ENCODE results near the gene ARMC5.

Gene ARMC5

DNA sequence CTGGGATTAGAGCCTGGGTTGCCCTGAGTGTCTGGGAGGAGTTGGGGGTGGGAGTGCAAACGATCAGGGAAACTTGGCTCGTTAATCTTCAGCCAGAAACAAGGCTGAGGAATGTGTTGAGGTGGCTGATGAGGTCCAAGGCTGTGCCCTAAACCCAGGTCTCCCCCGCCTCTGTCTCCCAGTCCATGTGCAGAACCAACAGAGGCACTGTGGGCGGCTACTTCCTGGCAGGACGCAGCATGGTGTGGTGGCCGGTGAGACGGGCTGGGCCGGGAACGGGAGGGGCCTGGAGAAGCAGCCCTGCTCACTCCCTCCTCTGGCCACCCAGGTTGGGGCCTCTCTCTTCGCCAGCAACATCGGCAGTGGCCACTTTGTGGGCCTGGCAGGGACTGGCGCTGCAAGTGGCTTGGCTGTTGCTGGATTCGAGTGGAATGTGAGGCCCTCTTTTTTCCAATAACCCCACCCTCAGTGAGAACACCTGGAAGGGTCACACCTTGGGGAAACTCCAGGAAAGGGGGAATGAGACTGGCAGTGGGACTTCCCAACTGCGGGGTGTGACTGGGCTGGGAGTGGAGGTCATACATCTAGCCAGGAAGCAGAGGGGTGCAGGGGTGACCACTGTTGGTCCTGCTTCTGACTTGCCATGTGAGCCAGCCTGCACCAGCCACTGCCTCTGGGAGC, 25.3 kb downstream of the ARMC5 start:
- no peak for DNase-seq (ENCODE audit: low read depth, low spot score)
- Histone ChIP-seq H3K4me3 (ENCODE audit: insufficient read length, low read depth) (no peak overlapping the region), H3K27me3 (ENCODE audit: insufficient read depth, insufficient read length) (peaks cover 65% of the 10 kb centered on the region)

DNA sequence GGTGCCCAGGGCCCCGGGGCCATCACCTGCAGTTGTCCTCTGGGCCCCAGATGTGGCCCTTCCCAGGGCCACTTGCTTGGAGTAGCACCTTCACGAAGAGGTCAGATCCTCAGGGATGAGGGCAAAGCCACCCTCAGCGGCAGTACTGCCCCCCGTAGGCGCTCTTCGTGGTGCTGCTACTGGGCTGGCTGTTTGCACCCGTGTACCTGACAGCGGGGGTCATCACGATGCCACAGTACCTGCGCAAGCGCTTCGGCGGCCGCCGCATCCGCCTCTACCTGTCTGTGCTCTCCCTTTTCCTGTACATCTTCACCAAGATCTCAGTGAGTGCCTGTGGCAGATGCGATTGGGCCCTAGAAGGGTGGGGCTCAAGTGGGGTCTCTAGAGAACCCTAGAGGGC, 26.3 kb downstream of the ARMC5 start:
- peaks cover 58% of the 10 kb centered on the region for H3K27me3 ChIP-seq (ENCODE audit: insufficient read depth, insufficient read length)
- TF ChIP-seq YY1 (IDR thresholded peaks at IDR 0.05; ENCODE audit: insufficient read depth, insufficient read length) (no peak), SUZ12 (IDR thresholded peaks at IDR 0.05; ENCODE audit: extremely low read depth, insufficient read depth, insufficient read length) (no peak), ZNF274 (IDR thresholded peaks at IDR 0.05; ENCODE audit: low read depth, low read length) (no peak)
- H3K9me3 ChIP-seq (ENCODE audit: insufficient read depth, low read length): no peaks in the 10 kb centered on the region
- no peak for DNase-seq (ENCODE audit: low read depth, low spot score)
- H3K36me3 ChIP-seq (ENCODE audit: insufficient read depth, insufficient read length, low read length): peaks cover 13% of the 10 kb centered on the region
- H3K9ac ChIP-seq (ENCODE audit: insufficient read length, low read depth): no peak overlapping the region
- peaks cover 11% of the 10 kb centered on the region for H3K4me1 ChIP-seq (ENCODE audit: insufficient read depth, insufficient read length)
- no peak overlapping the region for H3K4me3 ChIP-seq (ENCODE audit: insufficient read length, low read depth)

More for the DNA sequence above, 25.3 kb downstream of the ARMC5 start:
- H3K9ac ChIP-seq (ENCODE audit: insufficient read length, low read depth): no peak overlapping the region
- TF ChIP-seq SUZ12 (IDR thresholded peaks at IDR 0.05; ENCODE audit: extremely low read depth, insufficient read depth, insufficient read length) (no peak), ZNF274 (IDR thresholded peaks at IDR 0.05; ENCODE audit: low read depth, low read length) (no peak), YY1 (IDR thresholded peaks at IDR 0.05; ENCODE audit: insufficient read depth, insufficient read length) (no peak)
- peaks cover 11% of the 10 kb centered on the region for H3K4me1 ChIP-seq (ENCODE audit: insufficient read depth, insufficient read length)
- H3K36me3 ChIP-seq (ENCODE audit: insufficient read depth, insufficient read length, low read length): peaks cover 6% of the 10 kb centered on the region
- H3K9me3 ChIP-seq (ENCODE audit: insufficient read depth, low read length): no peaks in the 10 kb centered on the region

DNA sequence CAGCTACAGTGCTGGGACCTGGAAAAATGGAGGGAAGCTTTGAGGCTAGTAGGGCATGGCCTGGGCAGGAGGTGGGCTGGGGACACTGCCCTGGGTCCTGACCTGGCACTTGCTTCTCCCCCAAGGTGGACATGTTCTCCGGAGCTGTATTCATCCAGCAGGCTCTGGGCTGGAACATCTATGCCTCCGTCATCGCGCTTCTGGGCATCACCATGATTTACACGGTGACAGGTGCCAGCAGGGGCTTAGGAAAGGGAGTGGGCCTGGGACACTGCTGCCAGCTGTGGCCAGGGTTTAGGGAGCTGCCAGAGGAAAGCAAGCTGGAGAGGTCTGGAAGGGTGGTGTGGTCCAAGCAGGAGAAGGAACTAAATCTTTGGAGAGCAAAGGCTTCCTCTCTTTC, 26.7 kb downstream of the ARMC5 start:
- Histone ChIP-seq H3K36me3 (ENCODE audit: insufficient read depth, insufficient read length, low read length) (peaks cover 18% of the 10 kb centered on the region), H3K9me3 (ENCODE audit: insufficient read depth, low read length) (no peaks in the 10 kb centered on the region), H3K4me1 (ENCODE audit: insufficient read depth, insufficient read length) (peaks cover 11% of the 10 kb centered on the region), H3K9ac (ENCODE audit: insufficient read length, low read depth) (no peak overlapping the region), H3K27me3 (ENCODE audit: insufficient read depth, insufficient read length) (peaks cover 55% of the 10 kb centered on the region), H3K4me3 (ENCODE audit: insufficient read length, low read depth) (no peak overlapping the region)
- TF ChIP-seq YY1 (IDR thresholded peaks at IDR 0.05; ENCODE audit: insufficient read depth, insufficient read length): no peak
- TF ChIP-seq ZNF274 (IDR thresholded peaks at IDR 0.05; ENCODE audit: low read depth, low read length): no peak
- no peak for TF ChIP-seq SUZ12 (IDR thresholded peaks at IDR 0.05; ENCODE audit: extremely low read depth, insufficient read depth, insufficient read length)
- no peak for DNase-seq (ENCODE audit: low read depth, low spot score)

DNA sequence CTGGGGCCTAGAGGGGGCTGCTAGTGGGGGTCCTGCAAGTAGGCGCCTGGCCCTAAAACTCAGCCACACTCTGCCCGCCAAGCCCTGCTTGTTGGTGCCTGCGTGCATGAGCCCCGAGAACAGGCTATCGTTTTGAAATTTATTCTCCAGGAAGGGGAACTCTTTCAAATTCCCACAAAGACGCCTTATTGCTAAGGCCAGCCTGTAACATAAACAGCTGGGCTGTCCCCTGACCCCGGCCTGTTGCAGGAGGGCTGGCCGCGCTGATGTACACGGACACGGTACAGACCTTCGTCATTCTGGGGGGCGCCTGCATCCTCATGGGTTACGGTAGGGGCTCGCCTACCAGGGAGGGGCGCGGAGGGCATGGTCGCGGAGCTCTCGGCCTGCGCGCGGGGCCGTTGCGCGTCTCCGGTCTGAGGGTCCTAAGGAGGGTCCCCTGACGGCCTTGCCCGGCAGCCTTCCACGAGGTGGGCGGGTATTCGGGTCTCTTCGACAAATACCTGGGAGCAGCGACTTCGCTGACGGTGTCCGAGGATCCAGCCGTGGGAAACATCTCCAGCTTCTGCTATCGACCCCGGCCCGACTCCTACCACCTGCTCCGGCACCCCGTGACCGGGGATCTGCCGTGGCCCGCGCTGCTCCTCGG, 27.9 kb downstream of the ARMC5 start:
- TF ChIP-seq YY1 (IDR thresholded peaks at IDR 0.05; ENCODE audit: insufficient read depth, insufficient read length) (no peak), ZNF274 (IDR thresholded peaks at IDR 0.05; ENCODE audit: low read depth, low read length) (no peak), SUZ12 (IDR thresholded peaks at IDR 0.05; ENCODE audit: extremely low read depth, insufficient read depth, insufficient read length) (no peak)
- H3K4me3 ChIP-seq (ENCODE audit: insufficient read length, low read depth): peak overlapping the region; percentile 72
- peak overlapping the region; percentile 74 for H3K9ac ChIP-seq (ENCODE audit: insufficient read length, low read depth)
- H3K36me3 ChIP-seq (ENCODE audit: insufficient read depth, insufficient read length, low read length): peaks cover 27% of the 10 kb centered on the region
- no peak for DNase-seq (ENCODE audit: low read depth, low spot score)
- H3K9me3 ChIP-seq (ENCODE audit: insufficient read depth, low read length): no peaks in the 10 kb centered on the region
- H3K27me3 ChIP-seq (ENCODE audit: insufficient read depth, insufficient read length): peaks cover 47% of the 10 kb centered on the region
- H3K4me1 ChIP-seq (ENCODE audit: insufficient read depth, insufficient read length): peaks cover 11% of the 10 kb centered on the region

DNA sequence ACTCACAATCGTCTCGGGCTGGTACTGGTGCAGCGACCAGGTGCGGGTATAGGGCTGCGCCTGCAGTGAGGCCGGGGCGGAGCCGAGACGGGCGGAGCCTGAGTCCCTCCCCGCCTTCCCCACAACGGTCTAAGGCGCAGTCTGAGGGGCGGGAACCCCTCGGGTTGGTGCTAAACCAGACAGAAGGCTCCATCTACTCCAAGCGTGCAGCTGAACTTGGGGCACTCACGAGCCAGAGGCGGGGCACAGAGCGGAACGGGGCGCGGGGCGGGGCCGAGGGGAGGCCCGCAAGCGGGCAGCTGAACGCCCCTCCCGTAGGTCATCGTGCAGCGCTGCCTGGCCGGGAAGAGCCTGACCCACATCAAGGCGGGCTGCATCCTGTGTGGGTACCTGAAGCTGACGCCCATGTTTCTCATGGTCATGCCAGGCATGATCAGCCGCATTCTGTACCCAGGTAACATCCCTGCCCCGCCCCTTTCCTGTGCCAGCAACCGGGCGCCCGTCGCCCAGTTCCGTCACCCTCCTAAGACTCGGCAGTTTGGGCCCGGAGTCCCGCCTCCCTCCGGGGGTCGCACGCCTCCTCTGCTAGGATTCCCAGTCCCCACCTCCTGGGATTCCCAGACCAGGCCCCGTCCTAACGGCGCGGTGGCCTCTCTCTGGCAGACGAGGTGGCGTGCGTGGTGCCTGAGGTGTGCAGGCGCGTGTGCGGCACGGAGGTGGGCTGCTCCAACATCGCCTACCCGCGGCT, 28.6 kb downstream of the ARMC5 start:
- TF ChIP-seq SUZ12 (IDR thresholded peaks at IDR 0.05; ENCODE audit: extremely low read depth, insufficient read depth, insufficient read length) (no peak), YY1 (IDR thresholded peaks at IDR 0.05; ENCODE audit: insufficient read depth, insufficient read length) (no peak), ZNF274 (IDR thresholded peaks at IDR 0.05; ENCODE audit: low read depth, low read length) (no peak)
- Histone ChIP-seq H3K9me3 (ENCODE audit: insufficient read depth, low read length) (no peaks in the 10 kb centered on the region), H3K36me3 (ENCODE audit: insufficient read depth, insufficient read length, low read length) (peaks cover 34% of the 10 kb centered on the region), H3K9ac (ENCODE audit: insufficient read length, low read depth) (peak overlapping the region; percentile 74), H3K4me1 (ENCODE audit: insufficient read depth, insufficient read length) (peaks cover 11% of the 10 kb centered on the region), H3K4me3 (ENCODE audit: insufficient read length, low read depth) (peak overlapping the region; percentile 72), H3K27me3 (ENCODE audit: insufficient read depth, insufficient read length) (peaks cover 40% of the 10 kb centered on the region)
- no peak for DNase-seq (ENCODE audit: low read depth, low spot score)

DNA sequence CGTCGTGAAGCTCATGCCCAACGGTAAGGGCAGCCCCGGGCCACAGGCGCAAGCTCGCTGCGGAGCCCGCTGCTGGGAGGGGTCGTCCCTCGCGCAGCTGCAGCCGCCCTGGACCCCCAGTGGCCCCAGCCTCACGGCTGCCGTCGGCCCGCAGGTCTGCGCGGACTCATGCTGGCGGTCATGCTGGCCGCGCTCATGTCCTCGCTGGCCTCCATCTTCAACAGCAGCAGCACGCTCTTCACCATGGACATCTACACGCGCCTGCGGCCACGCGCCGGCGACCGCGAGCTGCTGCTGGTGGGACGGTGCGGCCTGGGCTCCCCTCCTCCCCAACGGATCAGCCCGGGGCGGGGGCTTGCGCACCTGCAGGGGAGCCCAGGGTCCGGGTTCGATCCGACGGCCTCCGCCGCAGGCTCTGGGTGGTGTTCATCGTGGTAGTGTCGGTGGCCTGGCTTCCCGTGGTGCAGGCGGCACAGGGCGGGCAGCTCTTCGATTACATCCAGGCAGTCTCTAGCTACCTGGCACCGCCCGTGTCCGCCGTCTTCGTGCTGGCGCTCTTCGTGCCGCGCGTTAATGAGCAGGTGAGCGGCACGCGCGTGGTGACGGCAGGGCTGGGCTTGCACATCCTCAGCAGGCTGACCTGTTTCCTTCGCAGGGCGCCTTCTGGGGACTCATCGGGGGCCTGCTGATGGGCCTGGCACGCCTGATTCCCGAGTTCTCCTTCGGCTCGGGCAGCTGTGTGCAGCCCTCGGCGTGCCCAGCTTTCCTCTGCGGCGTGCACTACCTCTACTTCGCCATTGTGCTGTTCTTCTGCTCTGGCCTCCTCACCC, 29.4 kb downstream of the ARMC5 start:
- no peak for DNase-seq (ENCODE audit: low read depth, low spot score)
- H3K9ac ChIP-seq (ENCODE audit: insufficient read length, low read depth): no peak overlapping the region
- H3K4me3 ChIP-seq (ENCODE audit: insufficient read length, low read depth): no peak overlapping the region
- no peak for TF ChIP-seq YY1 (IDR thresholded peaks at IDR 0.05; ENCODE audit: insufficient read depth, insufficient read length)
- no peak for TF ChIP-seq SUZ12 (IDR thresholded peaks at IDR 0.05; ENCODE audit: extremely low read depth, insufficient read depth, insufficient read length)
- TF ChIP-seq ZNF274 (IDR thresholded peaks at IDR 0.05; ENCODE audit: low read depth, low read length): no peak
- H3K9me3 ChIP-seq (ENCODE audit: insufficient read depth, low read length): no peaks in the 10 kb centered on the region
- peaks cover 36% of the 10 kb centered on the region for H3K27me3 ChIP-seq (ENCODE audit: insufficient read depth, insufficient read length)
- peaks cover 42% of the 10 kb centered on the region for H3K36me3 ChIP-seq (ENCODE audit: insufficient read depth, insufficient read length, low read length)
- peaks cover 11% of the 10 kb centered on the region for H3K4me1 ChIP-seq (ENCODE audit: insufficient read depth, insufficient read length)
